RWPE1 (cell line): Measurements from ENCODE around the gene SEC31A.

Experiments used
- CTCF ChIA-PET: fragments of 350-600 bp; sonication (Branson Sonifier 250); formaldehyde crosslinking; extraction: SDS; loops from one replicate; lab custom pipeline; 2021; lab: Yijun Ruan, JAX
- POLR2A ChIA-PET: fragments of 400-600 bp; formaldehyde crosslinking; extraction: SDS; loops from one replicate; lab custom pipeline; 2020; ENCODE audit warnings: antibody characterized with exemption; ENCODE audit not compliant: low non-redundant PET; lab: Yijun Ruan, JAX
- DNase-seq: peaks from one replicate; pipeline ENCODE4 v3.0.0; 2012; ENCODE audit warnings: low spot score
- H3K27ac ChIP-seq: fragments of 450-650 bp; 2 replicates; pipeline ENCODE4 v1.5.1; 2017
- CTCF ChIP-seq: fragments of 450-650 bp; conservative IDR thresholded peaks from 2 replicates; pipeline ENCODE4 v1.5.1; 2017; ENCODE audit warnings: low read depth, mild to moderate bottlenecking

The SEC31A gene

GRCh38 chr4:82777857-82778525 is 113.0 kb downstream of the SEC31A start:
- no peak for DNase-seq
- no peak overlapping the region for H3K27ac ChIP-seq
- CTCF ChIA-PET: no interaction called here
- TF ChIP-seq CTCF: no peak
- POLR2A ChIA-PET: no interaction called here

- no peak overlapping the region for H3K27ac ChIP-seq
- no peak for TF ChIP-seq CTCF
- POLR2A ChIA-PET: no interaction called here
- DNase-seq: no peak
- CTCF ChIA-PET: interaction anchor here (0.5 kb wide), 1 partner anchor 265 kb away, joined by 4 read pairs; no protein-coding TSS in a partner anchor
Measured at GRCh38 chr4:82776925-82777542, 113.9 kb downstream of the SEC31A start.

GRCh38 chr4:82775243-82775642 is 115.7 kb downstream of the SEC31A start:
- H3K27ac ChIP-seq: no peak overlapping the region
- CTCF ChIA-PET: no interaction called here
- no peak for TF ChIP-seq CTCF
- POLR2A ChIA-PET: no interaction called here
- no peak for DNase-seq

- CTCF ChIA-PET: no interaction called here
- TF ChIP-seq CTCF: no peak
- POLR2A ChIA-PET: no interaction called here
Measured at GRCh38 chr4:82774711-82775171, 116.2 kb downstream of the SEC31A start.

GRCh38 chr4:82773057-82773456 is 117.9 kb downstream of the SEC31A start:
- ChIA-PET CTCF (no interaction called here), POLR2A (no interaction called here)
- no peak for TF ChIP-seq CTCF
- no peak for DNase-seq
- no peak overlapping the region for H3K27ac ChIP-seq

More at GRCh38 chr4:82774711-82775171, 116.2 kb downstream of the SEC31A start:
- DNase-seq: no peak
- H3K27ac ChIP-seq: no peak overlapping the region

- POLR2A ChIA-PET: no interaction called here
- H3K27ac ChIP-seq: no peak overlapping the region
- DNase-seq: no peak
- CTCF ChIA-PET: no interaction called here
- TF ChIP-seq CTCF: no peak
Measured at GRCh38 chr4:82770607-82771006, 120.3 kb downstream of the SEC31A start.
